Measurements from ENCODE around the gene RPP14. TPM values are rescaled to one million over a fixed set of nuclear protein-coding genes. Genes with fewer than 3 reads are reported as not detected.

The RPP14 gene
- total RNA-seq, 1 experiment from 2014 or later: 22.4 TPM

DNA sequence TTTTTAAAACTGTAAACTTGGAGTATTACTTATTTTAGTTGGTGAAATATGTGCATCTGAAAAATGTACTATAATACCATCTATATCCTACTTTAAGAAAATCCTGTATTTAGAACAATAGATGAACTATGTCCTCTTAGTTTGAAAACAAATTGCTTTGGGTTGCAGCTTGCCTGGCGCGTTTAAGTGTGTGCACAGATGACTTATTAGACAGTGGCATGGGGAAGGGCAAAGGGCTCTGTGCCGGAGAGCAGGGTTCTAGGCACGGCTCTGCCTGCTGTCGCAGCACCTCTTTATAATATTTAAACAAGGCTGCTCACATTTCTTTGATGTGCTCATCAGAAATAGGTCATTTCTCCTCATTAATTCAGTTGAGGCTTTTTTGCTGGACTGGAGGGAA lies 36.6 kb downstream of the RPP14 start:
- Histone ChIP-seq H3K27me3 (ENCODE audit: insufficient read depth, low read length) (no peaks in the 10 kb centered on the region), H3K9me2 (ENCODE audit: insufficient read depth) (no peaks in the 10 kb centered on the region), H3K79me2 (ENCODE audit: insufficient read depth, low read length) (no peaks in the 10 kb centered on the region), H3K4me3 (replicated peaks in 1 of 2; ENCODE audit: low read depth in 1 of 2, low read length in 2 of 2) (no peak overlapping the region), H3K4me2 (ENCODE audit: low read length) (no peak overlapping the region), H3K36me3 (ENCODE audit: control insufficient read depth in 1 of 2, insufficient read depth in 2 of 2, low read length in 2 of 2) (no peaks in the 10 kb centered on the region), H3K27ac (ENCODE audit: low read depth, low read length) (no peak overlapping the region), H2AFZ (ENCODE audit: low read depth, low read length, poor library complexity, severe bottlenecking) (no peak overlapping the region), H3K4me1 (ENCODE audit: control insufficient read depth in 1 of 2, insufficient read depth in 2 of 2, low read length in 2 of 2) (no peaks in the 10 kb centered on the region), H4K20me1 (ENCODE audit: insufficient read depth) (no peaks in the 10 kb centered on the region), H3K9me3 (ENCODE audit: control insufficient read depth in 1 of 2, insufficient read depth in 1 of 2, low read depth in 1 of 2, low read length in 2 of 2) (no peaks in the 10 kb centered on the region), H3K9ac (ENCODE audit: low read length) (no peak overlapping the region)
- ChIA-PET CTCF (interaction anchor here (1.0 kb wide), 1 partner anchor 166 kb away, joined by 5 read pairs; no protein-coding TSS in a partner anchor), POLR2A (no interaction called here), RAD21 (ENCODE audit: low non-redundant PET in 1 of 2, low total read pairs in 2 of 2, uncharacterized antibody in 2 of 2, unreplicated experiment in 2 of 2) (no interaction called here)
- intact Hi-C loops (cut with micrococcal nuclease): no loop called here
- DNase-seq (ENCODE audit: low read depth, low spot score) (no peak), ATAC-seq (no peak)
- BruUV-seq (replicated peaks): no TSS peak
- TF ChIP-seq RAD21 (IDR thresholded peaks at IDR 0.05; ENCODE audit: low read depth) (no peak), SRF (IDR thresholded peaks at IDR 0.05; ENCODE audit: low read depth) (no peak), POLR2A (IDR thresholded peaks at IDR 0.05; ENCODE audit: borderline replicate concordance, extremely low read depth, insufficient read depth, insufficient read length) (no peak), ZFX (IDR thresholded peaks at IDR 0.05) (no peak), POLR2AphosphoS5 (IDR thresholded peaks at IDR 0.05; ENCODE audit: low read depth, low read length) (no peak), EGR1 (IDR thresholded peaks at IDR 0.05; ENCODE audit: low read depth) (no peak), YY1 (IDR thresholded peaks at IDR 0.05; ENCODE audit: extremely low read depth, insufficient replicate concordance, low read depth, low read length) (no peak), ZNF274 (IDR thresholded peaks at IDR 0.05; ENCODE audit: low read depth, low read length) (no peak), FOSL1 (IDR thresholded peaks at IDR 0.05; ENCODE audit: low read depth) (no peak), EZH2 (IDR thresholded peaks at IDR 0.05) (no peak), TCF7L2 (IDR thresholded peaks at IDR 0.05; ENCODE audit: borderline replicate concordance, extremely low read depth, insufficient read depth, insufficient read length) (no peak), CEBPB (IDR thresholded peaks at IDR 0.05; ENCODE audit: low read depth) (no peak), SP1 (IDR thresholded peaks at IDR 0.05; ENCODE audit: low read depth) (no peak), ELF1 (IDR thresholded peaks at IDR 0.05; ENCODE audit: borderline replicate concordance, low read depth) (no peak)
- TF ChIP-seq, protein P1, sequence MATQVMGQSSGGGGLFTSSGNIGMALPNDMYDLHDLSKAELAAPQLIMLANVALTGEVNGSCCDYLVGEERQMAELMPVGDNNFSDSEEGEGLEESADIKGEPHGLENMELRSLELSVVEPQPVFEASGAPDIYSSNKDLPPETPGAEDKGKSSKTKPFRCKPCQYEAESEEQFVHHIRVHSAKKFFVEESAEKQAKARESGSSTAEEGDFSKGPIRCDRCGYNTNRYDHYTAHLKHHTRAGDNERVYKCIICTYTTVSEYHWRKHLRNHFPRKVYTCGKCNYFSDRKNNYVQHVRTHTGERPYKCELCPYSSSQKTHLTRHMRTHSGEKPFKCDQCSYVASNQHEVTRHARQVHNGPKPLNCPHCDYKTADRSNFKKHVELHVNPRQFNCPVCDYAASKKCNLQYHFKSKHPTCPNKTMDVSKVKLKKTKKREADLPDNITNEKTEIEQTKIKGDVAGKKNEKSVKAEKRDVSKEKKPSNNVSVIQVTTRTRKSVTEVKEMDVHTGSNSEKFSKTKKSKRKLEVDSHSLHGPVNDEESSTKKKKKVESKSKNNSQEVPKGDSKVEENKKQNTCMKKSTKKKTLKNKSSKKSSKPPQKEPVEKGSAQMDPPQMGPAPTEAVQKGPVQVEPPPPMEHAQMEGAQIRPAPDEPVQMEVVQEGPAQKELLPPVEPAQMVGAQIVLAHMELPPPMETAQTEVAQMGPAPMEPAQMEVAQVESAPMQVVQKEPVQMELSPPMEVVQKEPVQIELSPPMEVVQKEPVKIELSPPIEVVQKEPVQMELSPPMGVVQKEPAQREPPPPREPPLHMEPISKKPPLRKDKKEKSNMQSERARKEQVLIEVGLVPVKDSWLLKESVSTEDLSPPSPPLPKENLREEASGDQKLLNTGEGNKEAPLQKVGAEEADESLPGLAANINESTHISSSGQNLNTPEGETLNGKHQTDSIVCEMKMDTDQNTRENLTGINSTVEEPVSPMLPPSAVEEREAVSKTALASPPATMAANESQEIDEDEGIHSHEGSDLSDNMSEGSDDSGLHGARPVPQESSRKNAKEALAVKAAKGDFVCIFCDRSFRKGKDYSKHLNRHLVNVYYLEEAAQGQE (IDR thresholded peaks at IDR 0.05; ENCODE audit: low read depth): no peak
- TF ChIP-seq, protein P2, sequence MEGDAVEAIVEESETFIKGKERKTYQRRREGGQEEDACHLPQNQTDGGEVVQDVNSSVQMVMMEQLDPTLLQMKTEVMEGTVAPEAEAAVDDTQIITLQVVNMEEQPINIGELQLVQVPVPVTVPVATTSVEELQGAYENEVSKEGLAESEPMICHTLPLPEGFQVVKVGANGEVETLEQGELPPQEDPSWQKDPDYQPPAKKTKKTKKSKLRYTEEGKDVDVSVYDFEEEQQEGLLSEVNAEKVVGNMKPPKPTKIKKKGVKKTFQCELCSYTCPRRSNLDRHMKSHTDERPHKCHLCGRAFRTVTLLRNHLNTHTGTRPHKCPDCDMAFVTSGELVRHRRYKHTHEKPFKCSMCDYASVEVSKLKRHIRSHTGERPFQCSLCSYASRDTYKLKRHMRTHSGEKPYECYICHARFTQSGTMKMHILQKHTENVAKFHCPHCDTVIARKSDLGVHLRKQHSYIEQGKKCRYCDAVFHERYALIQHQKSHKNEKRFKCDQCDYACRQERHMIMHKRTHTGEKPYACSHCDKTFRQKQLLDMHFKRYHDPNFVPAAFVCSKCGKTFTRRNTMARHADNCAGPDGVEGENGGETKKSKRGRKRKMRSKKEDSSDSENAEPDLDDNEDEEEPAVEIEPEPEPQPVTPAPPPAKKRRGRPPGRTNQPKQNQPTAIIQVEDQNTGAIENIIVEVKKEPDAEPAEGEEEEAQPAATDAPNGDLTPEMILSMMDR (IDR thresholded peaks at IDR 0.05 in 2 of 3, conservative IDR thresholded peaks at IDR 0.05 in 1 of 3; ENCODE audit: borderline replicate concordance in 1 of 3, insufficient read depth in 1 of 3, low read depth in 2 of 3, low read length in 2 of 3): no peak
- TF ChIP-seq, protein P3, sequence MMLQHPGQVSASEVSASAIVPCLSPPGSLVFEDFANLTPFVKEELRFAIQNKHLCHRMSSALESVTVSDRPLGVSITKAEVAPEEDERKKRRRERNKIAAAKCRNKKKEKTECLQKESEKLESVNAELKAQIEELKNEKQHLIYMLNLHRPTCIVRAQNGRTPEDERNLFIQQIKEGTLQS (IDR thresholded peaks at IDR 0.05): no peak
- TF ChIP-seq, protein P4, sequence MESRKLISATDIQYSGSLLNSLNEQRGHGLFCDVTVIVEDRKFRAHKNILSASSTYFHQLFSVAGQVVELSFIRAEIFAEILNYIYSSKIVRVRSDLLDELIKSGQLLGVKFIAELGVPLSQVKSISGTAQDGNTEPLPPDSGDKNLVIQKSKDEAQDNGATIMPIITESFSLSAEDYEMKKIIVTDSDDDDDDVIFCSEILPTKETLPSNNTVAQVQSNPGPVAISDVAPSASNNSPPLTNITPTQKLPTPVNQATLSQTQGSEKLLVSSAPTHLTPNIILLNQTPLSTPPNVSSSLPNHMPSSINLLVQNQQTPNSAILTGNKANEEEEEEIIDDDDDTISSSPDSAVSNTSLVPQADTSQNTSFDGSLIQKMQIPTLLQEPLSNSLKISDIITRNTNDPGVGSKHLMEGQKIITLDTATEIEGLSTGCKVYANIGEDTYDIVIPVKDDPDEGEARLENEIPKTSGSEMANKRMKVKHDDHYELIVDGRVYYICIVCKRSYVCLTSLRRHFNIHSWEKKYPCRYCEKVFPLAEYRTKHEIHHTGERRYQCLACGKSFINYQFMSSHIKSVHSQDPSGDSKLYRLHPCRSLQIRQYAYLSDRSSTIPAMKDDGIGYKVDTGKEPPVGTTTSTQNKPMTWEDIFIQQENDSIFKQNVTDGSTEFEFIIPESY (IDR thresholded peaks at IDR 0.05; ENCODE audit: extremely low read depth, insufficient replicate concordance, low read length): no peak

All from HCT116 (cell line).